GM23338 (cell line): ENCODE results near the gene NFKB1. TPM values are rescaled to one million over a fixed set of nuclear protein-coding genes. Genes with fewer than 3 reads are reported as not detected.

Experiments
- ATAC-seq: fragments of 200-7000 bp; cut with Tn5 transposase; 3 replicates; pipeline ENCODE4 v1.9.1; 2020
- DNase-seq: peaks from one replicate; pipeline ENCODE4 v3.0.0-alpha.2; 2015; ENCODE audit warnings: low spot score
- H2AFZ ChIP-seq: fragments of 200-600 bp; sonication (generic); 2 replicates; pipeline ENCODE4 v1.8.0; 2016; ENCODE audit warnings: antibody characterized with exemption, mild to moderate bottlenecking, moderate library complexity
- H3F3A ChIP-seq: fragments of 200-600 bp; sonication (generic); replicated peaks from 2 replicates; pipeline ENCODE4 v1.8.0; 2017; ENCODE audit warnings: antibody characterized with exemption, mixed run types, low read depth
- H3K27ac ChIP-seq: fragments of 200-600 bp; sonication (generic); 2 replicates; pipeline ENCODE4 v1.6.1; 2016; ENCODE audit warnings: low read depth
- H3K27me3 ChIP-seq: fragments of 200-600 bp; sonication (generic); 2 replicates; pipeline ENCODE4 v1.8.0; 2016; ENCODE audit warnings: mild to moderate bottlenecking, mixed run types, moderate library complexity; ENCODE audit not compliant: insufficient read depth
- H3K36me3 ChIP-seq: fragments of 200-600 bp; sonication (generic); 2 replicates; pipeline ENCODE4 v1.8.0; 2016; ENCODE audit warnings: mild to moderate bottlenecking; ENCODE audit not compliant: insufficient read depth
- H3K4me1 ChIP-seq: fragments of 200-600 bp; sonication (generic); 2 replicates; pipeline ENCODE4 v1.8.0; 2016; ENCODE audit warnings: mild to moderate bottlenecking, moderate library complexity; ENCODE audit not compliant: insufficient read depth
- H3K4me2 ChIP-seq: fragments of 200-600 bp; sonication (generic); 2 replicates; pipeline ENCODE4 v1.7.1; 2017; ENCODE audit warnings: mixed run types
- H3K4me3 ChIP-seq: fragments of 200-600 bp; sonication (generic); 2 replicates; pipeline ENCODE4 v1.6.1; 2016; ENCODE audit warnings: mixed run types
- H3K79me2 ChIP-seq: fragments of 200-600 bp; sonication (generic); replicated peaks from 2 replicates; pipeline ENCODE4 v1.8.0; 2017; ENCODE audit warnings: mild to moderate bottlenecking; ENCODE audit not compliant: insufficient read depth
- H3K9me2 ChIP-seq: fragments of 200-600 bp; sonication (generic); 2 replicates; pipeline ENCODE4 v1.8.0; 2017; ENCODE audit not compliant: insufficient read depth
- H4K20me1 ChIP-seq: fragments of 200-600 bp; sonication (generic); replicated peaks from 2 replicates; pipeline ENCODE4 v1.8.0; 2017; ENCODE audit warnings: mild to moderate bottlenecking; ENCODE audit not compliant: insufficient read depth
- H3K27ac Mint-ChIP-seq: 2 replicates; pipeline ENCODE4 v1.8.0; 2020; ENCODE audit warnings: inconsistent platforms, mild to moderate bottlenecking, moderate library complexity, mixed read lengths
- H3K27me3 Mint-ChIP-seq: 3 replicates; pipeline ENCODE4 v1.8.0; 2022; ENCODE audit warnings: low read depth, mild to moderate bottlenecking, moderate library complexity, mixed read lengths, inconsistent platforms; ENCODE audit not compliant: insufficient read depth, poor library complexity
- H3K36me3 Mint-ChIP-seq: 3 replicates; pipeline ENCODE4 v1.8.0; 2021; ENCODE audit warnings: low read depth, mild to moderate bottlenecking, inconsistent platforms, moderate library complexity, mixed read lengths
- H3K4me1 Mint-ChIP-seq: 3 replicates; pipeline ENCODE4 v1.8.0; 2020; ENCODE audit warnings: mild to moderate bottlenecking, inconsistent platforms, mixed read lengths
- H3K4me3 Mint-ChIP-seq: 3 replicates; pipeline ENCODE4 v1.8.0; 2021; ENCODE audit warnings: moderate library complexity, mild to moderate bottlenecking, inconsistent platforms, mixed read lengths
- H3K9me3 Mint-ChIP-seq: 3 replicates; pipeline ENCODE4 v1.8.0; 2020; ENCODE audit warnings: moderate library complexity, mild to moderate bottlenecking, inconsistent platforms, mixed read lengths
- CREB1 ChIP-seq: fragments of 250-450 bp; sonication (Bioruptor Pico); IDR thresholded peaks from 2 replicates; pipeline ENCODE4 v1.5.0; 2020; ENCODE audit warnings: low read depth, mild to moderate bottlenecking, moderate library complexity
- CTCF ChIP-seq, 2 experiments: fragments of 200-600 bp in 1 of 2; sonication (generic) in 1 of 2; conservative IDR thresholded peaks; 2 replicates each; pipeline versions ENCODE4 v1.5.1 to v1.6.1; 2016 to 2017; ENCODE audit warnings: antibody characterized with exemption in 2 of 2, low read depth in 2 of 2, mild to moderate bottlenecking in 2 of 2, moderate library complexity in 1 of 2
- ETS1 ChIP-seq: IDR thresholded peaks from 2 replicates; pipeline ENCODE4 v1.6.1; 2016; ENCODE audit warnings: antibody characterized with exemption
- EZH2 ChIP-seq: fragments of 200-600 bp; sonication (generic); IDR thresholded peaks from one replicate; pipeline ENCODE4 v1.8.0; 2017; ENCODE audit warnings: antibody characterized with exemption, mild to moderate bottlenecking, low read depth; ENCODE audit not compliant: unreplicated experiment
- EZH2phosphoT487 ChIP-seq: fragments of 200-600 bp; sonication (generic); IDR thresholded peaks from one replicate; pipeline ENCODE4 v1.8.1; 2018; ENCODE audit warnings: antibody characterized with exemption; ENCODE audit not compliant: unreplicated experiment
- JUNB ChIP-seq: IDR thresholded peaks from one replicate; pipeline ENCODE4 v1.6.1; 2016; ENCODE audit warnings: antibody characterized with exemption; ENCODE audit not compliant: unreplicated experiment
- NANOG ChIP-seq: IDR thresholded peaks from 2 replicates; pipeline ENCODE4 v1.6.1; 2016; ENCODE audit warnings: antibody characterized with exemption, borderline replicate concordance
- POLR2AphosphoS5 ChIP-seq: IDR thresholded peaks from 2 replicates; pipeline ENCODE4 v1.6.1; 2016; ENCODE audit warnings: antibody characterized with exemption, low read depth
- REST ChIP-seq: IDR thresholded peaks from one replicate; pipeline ENCODE4 v1.6.1; 2018; ENCODE audit warnings: antibody characterized with exemption; ENCODE audit not compliant: unreplicated experiment
- STAT1 ChIP-seq: IDR thresholded peaks from one replicate; pipeline ENCODE4 v1.6.1; 2016; ENCODE audit warnings: antibody characterized with exemption; ENCODE audit not compliant: unreplicated experiment
- ZNF114 ChIP-seq: fragments of 250-450 bp; sonication (Bioruptor Pico); IDR thresholded peaks from 2 replicates; pipeline ENCODE4 v1.5.0; 2020; ENCODE audit warnings: mild to moderate bottlenecking, moderate library complexity
- ZNF331 ChIP-seq: fragments of 250-450 bp; sonication (Bioruptor Pico); IDR thresholded peaks from 2 replicates; pipeline ENCODE4 v1.5.0; 2020; ENCODE audit warnings: low read depth, mild to moderate bottlenecking, moderate library complexity
- ZNF462 ChIP-seq: fragments of 250-450 bp; sonication (Bioruptor Pico); IDR thresholded peaks from 2 replicates; pipeline ENCODE4 v1.5.0; 2020; ENCODE audit warnings: mild to moderate bottlenecking, moderate library complexity
- polyA plus RNA-seq: library from polyadenylated mRNA; unstranded; fragments of >200 nt; fragmentation: Nextera tagmentation; extraction: Ambion mirVana; gene quantifications from 2 replicates; pipeline ENCODE4 v1.2.1, GENCODE V29; 2016
- total RNA-seq: library from RNA; depleted of rRNA; stranded (reverse); fragments of >200 nt; shearing (Covaris generic); gene quantifications from 2 replicates; pipeline ENCODE4 v1.2.3, GENCODE V29; 2014

NFKB1 gene
- total and polyA plus RNA-seq, 2 experiments from 2014 or later, result 0.82 to 4.6 TPM

- peaks cover 6% of the 10 kb centered on the region; the same call in 1 of the 2 replicates for H3K4me1 ChIP-seq
- no peak overlapping the region for H3K27ac ChIP-seq
- Mint-ChIP-seq H3K36me3 (no peaks in the 10 kb centered on the region; the same call in 2 of the 3 replicates), H3K4me3 (no peak overlapping the region), H3K27ac (no peak overlapping the region), H3K4me1 (peaks cover 4% of the 10 kb centered on the region; the same call in 1 of the 3 replicates), H3K27me3 (peaks cover 8% of the 10 kb centered on the region), H3K9me3 (no peaks in the 10 kb centered on the region; the same call in 2 of the 3 replicates)
- ATAC-seq (no peak), DNase-seq (no peak)
- TF ChIP-seq EZH2phosphoT487 (no peak), CREB1 (CRISPR knock-in tag) (no peak), POLR2AphosphoS5 (no peak), JUNB (no peak), EZH2 (no peak), ZNF114 (no peak), ZNF331 (no peak), NANOG (no peak), ZNF462 (no peak), STAT1 (no peak), ETS1 (no peak), CTCF (conservative IDR thresholded peaks at IDR 0.05; ENCODE audit: low read depth in 2 of 2) (no peak), REST (no peak)
- no peaks in the 10 kb centered on the region for H3K9me2 ChIP-seq
- H3K36me3 ChIP-seq, result no peaks in the 10 kb centered on the region
- H3K4me2 ChIP-seq, result no peak overlapping the region
- no peaks in the 10 kb centered on the region for H3K79me2 ChIP-seq
- H3K27me3 ChIP-seq, result peaks cover 24% of the 10 kb centered on the region
- H3K4me3 ChIP-seq, result no peak overlapping the region
- no peak overlapping the region for H2AFZ ChIP-seq
- H3F3A ChIP-seq, result no peaks in the 10 kb centered on the region
- no peaks in the 10 kb centered on the region for H4K20me1 ChIP-seq
Measured at GRCh38 chr4:102503301-102503746, 2.2 kb downstream of the NFKB1 start.
